ENCODE measurements around the gene RAB36.

The RAB36 gene

GRCh38 chr22:23144932-23145877 lies at the start of gene RAB36:
TSS of gene RAB36 (plus strand) at chr22:23145477. CDS start at chr22:23146617, 1,140 bp downstream.
- in situ Hi-C loops (cut with MboI; ENCODE audit: low sequenced_read_pairs), result loop anchor here (25.0 kb wide), 1 partner anchor 333 kb away; no protein-coding TSS in a partner anchor

DNA sequence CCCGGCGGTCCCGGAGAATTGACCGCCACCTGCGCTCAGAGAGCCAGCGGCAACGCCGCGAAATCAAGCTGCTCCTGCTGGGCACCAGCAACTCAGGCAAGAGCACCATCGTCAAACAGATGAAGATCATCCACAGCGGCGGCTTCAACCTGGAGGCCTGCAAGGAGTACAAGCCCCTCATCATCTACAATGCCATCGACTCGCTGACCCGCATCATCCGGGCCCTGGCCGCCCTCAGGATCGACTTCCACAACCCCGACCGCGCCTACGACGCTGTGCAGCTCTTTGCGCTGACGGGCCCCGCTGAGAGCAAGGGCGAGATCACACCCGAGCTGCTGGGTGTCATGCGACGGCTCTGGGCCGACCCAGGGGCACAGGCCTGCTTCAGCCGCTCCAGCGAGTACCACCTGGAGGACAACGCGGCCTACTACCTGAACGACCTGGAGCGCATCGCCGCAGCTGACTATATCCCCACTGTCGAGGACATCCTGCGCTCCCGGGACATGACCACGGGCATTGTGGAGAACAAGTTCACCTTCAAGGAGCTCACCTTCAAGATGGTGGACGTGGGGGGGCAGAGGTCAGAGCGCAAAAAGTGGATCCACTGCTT lies 49.4 kb upstream of the RAB36 start:
- in situ Hi-C loops (cut with MboI; ENCODE audit: low sequenced_read_pairs), result no loop called here

- in situ Hi-C loops (cut with MboI; ENCODE audit: low sequenced_read_pairs), result no loop called here
Measured at GRCh38 chr22:23097412-23098229, 47.7 kb upstream of the RAB36 start.

GRCh38 chr22:23098230-23098705 lies 47.0 kb upstream of the RAB36 start:
- in situ Hi-C loops (cut with MboI; ENCODE audit: low sequenced_read_pairs), result no loop called here

DNA sequence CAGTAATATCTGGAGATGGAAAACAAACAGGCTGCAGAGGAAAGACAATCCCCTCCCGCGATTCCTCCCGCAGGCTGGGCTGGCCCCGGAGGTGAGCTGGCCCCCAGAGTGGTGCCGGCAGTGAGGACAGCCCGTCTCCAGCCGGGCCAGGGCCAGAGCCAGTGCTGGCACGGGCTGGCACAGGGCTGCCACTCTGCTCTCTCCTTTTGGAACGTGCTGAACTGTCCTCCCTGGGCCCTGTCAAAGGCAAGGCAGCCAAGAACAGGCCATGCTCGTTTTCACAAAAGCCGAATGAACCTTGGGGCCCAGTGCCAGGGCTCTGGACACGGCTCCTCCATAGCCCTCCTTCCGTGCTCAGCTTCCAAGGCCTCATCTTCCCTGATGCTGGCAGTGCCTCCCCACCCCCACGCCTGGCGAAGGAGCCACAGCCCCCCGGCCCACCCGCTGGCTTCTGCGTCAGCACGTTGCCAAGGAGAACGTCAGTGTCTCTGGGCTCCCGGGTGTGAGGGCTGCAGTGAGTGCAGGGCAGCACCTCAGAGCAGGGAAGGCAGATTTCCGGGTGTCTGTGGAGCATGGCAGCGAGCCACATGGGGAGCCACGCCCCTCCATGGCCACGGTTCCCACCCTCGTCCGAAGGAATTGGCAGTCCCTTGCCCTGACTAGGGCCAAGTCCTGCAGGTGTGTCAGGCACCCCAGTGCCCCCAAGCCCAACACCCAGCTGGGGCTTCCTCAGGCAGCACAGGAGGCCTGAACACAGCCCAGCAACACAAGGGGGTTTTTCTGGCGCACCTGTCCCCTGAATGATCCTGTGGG lies 46.4 kb upstream of the RAB36 start:
- in situ Hi-C loops (cut with MboI; ENCODE audit: low sequenced_read_pairs), result no loop called here

DNA sequence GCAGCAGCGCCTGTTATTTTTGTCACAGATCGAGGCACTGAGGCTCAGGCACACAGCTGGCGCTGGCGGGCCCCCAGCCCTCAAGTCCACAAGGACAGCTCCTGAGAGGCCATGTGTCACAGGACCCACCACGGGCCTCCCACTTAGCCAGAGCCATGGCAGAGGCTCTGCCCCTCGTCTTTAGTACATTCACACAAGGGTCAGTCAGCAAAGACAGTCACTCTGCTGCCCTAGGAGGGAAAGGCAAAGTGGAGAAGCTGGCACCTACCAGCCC lies 45.8 kb upstream of the RAB36 start:
- in situ Hi-C loops (cut with MboI; ENCODE audit: low sequenced_read_pairs), result no loop called here

GRCh38 chr22:23100124-23100801 lies 45.0 kb upstream of the RAB36 start:
- in situ Hi-C loops (cut with MboI; ENCODE audit: low sequenced_read_pairs), result no loop called here

DNA sequence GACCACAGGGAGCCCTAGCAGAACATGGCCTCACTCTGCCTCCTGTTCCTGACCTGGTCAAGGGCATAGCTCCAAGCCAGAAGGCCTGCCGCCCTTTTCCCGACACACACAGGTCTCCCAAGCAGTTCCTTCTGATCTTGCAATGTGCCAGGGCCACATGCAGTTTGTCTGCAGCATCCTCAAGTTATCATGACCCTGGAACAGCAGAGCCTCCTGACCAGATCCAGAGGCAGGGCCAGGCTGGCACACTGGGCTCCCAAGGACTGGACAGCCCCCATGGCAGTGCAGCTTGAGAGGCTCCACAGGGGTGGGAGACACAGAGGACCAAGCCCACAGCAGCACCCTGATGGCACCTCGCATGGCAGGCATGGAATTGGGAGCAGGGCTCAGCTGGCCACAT lies 43.8 kb upstream of the RAB36 start:
- in situ Hi-C loops (cut with MboI; ENCODE audit: low sequenced_read_pairs), result no loop called here

- in situ Hi-C loops (cut with MboI; ENCODE audit: low sequenced_read_pairs), result no loop called here
Measured at GRCh38 chr22:23102002-23102655, 43.1 kb upstream of the RAB36 start.

- in situ Hi-C loops (cut with MboI; ENCODE audit: low sequenced_read_pairs), result no loop called here
Measured at GRCh38 chr22:23102776-23103175, 42.5 kb upstream of the RAB36 start.

DNA sequence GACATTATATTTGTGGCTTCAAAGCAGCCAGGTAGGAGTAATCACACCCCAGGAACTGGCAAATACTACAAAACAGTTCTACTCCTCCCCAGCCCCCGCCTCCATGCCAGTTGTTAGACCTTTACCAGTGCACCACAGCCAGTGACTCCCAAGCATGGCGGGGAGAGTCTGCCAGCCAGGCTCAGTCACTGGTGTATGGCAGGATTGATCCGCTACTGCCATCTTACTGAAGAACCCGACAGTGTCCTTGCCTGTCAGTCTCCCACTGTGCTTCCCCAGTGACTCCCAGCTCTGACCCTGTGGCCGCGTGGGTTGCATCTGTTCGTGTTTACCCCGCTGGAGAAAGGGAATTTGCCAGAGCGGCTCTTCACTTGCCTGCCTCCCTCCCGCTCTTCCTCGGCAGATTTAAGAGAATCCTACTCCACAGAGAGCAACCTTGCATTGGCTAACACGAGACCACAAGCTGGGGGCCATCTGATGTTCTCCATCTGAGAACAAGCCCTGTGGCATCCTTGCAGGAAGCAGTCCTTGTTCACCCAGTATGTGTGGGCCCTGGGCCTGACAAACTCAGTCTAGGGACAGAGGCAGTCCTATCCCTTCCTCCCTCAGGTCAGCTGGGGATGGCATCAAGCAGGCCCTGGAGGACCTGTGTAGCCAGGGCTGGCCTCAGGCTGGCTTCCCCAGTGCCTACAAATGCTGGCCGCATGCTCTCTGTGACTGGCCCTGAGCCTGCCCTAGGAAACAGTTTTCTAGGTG lies 41.9 kb upstream of the RAB36 start:
- in situ Hi-C loops (cut with MboI; ENCODE audit: low sequenced_read_pairs), result no loop called here

DNA sequence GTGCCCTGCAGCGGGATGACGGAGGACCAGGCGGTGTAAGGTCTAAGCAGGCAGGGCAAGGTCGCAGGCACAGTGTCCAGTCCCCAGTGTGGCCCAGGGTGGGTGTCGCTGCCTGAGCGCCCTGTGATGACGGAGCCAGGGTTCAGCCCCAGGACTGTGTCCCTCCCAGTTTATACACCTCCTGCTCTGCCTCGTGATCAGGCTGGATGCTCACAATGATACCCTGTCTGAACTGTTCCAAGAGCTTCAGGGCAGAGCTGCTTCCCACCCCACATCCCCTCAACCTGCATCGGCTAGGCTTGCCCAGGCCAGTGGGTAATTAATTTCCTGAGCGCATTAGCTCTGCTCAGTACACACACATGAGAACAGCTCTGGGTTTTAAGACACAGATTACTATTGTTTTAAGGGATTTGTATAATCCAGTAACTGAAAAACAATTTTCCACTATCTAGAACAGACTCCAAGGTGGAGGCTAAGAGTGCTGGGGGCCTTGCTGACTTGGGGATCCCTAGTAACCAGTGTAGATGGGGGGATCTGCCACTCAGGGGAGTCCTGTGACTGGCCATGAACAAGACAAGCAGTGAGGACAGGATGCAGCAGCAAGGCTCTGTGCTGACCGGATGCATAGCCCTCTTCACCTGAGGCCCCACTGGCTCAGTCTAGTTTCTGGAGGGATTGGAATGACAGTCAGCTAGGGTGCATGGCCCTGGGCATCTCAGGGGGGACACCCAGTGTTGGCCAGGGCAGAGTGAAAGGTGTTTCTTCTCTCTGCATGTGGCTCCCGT lies 40.9 kb upstream of the RAB36 start:
- in situ Hi-C loops (cut with MboI; ENCODE audit: low sequenced_read_pairs), result no loop called here

GRCh38 chr22:23105304-23105703 lies 40.0 kb upstream of the RAB36 start:
- in situ Hi-C loops (cut with MboI; ENCODE audit: low sequenced_read_pairs), result no loop called here

DNA sequence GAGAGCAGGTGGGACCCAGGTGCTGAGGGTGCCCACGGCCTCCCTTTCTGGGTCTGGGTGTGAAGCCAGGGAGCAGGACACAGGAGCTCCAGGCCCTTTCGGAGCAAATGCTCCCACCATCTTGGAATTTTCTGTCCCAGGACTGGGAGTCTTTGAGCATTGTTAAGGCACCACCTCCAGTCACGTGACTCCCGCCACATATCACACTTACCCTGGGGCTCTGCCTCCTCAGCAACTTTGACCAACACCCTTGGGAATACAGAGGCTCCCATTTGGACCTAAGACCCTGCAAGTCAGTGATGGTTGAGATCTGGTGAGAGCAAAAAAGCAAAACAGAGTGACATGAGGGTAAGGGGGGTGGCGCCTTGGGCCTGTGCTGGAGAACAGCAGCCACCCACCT lies 39.4 kb upstream of the RAB36 start:
- in situ Hi-C loops (cut with MboI; ENCODE audit: low sequenced_read_pairs), result no loop called here

DNA sequence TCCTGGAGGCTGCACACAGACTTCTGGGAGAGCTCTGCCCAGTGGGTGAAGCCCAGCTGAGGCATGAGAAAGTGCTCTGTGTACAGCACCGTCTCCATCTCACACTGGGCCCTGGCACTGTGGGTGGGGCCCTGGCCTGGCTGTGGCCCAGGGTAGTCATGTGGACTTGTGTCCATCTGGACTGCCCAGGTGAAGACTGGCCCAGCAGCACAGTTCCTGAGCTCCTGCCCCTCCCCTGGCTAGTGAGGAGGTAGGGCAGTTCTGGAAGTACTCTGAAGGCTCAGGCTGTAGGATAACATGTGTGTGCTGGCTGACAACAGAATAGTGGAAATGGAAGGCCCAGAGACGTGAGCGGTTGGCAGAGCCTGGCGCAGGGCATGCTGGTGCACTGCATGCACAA lies 38.9 kb upstream of the RAB36 start:
- in situ Hi-C loops (cut with MboI; ENCODE audit: low sequenced_read_pairs), result no loop called here

- in situ Hi-C loops (cut with MboI; ENCODE audit: low sequenced_read_pairs), result no loop called here
Measured at GRCh38 chr22:23106906-23107367, 38.3 kb upstream of the RAB36 start.

GRCh38 chr22:23107487-23108248 lies 37.6 kb upstream of the RAB36 start:
- in situ Hi-C loops (cut with MboI; ENCODE audit: low sequenced_read_pairs), result no loop called here

Measured in HL-60/S4 treated with phorbol 12-myristate 13-acetate at 8.2 ng/mL for 4 days and 3 days (cell line).